ENCODE data around the gene BBS2. TPM values are rescaled to one million over a fixed set of nuclear protein-coding genes. Genes with fewer than 3 reads are reported as not detected.

The BBS2 gene
- total RNA-seq, 2 donors from 2014 or later = 47.2 to 60.9 TPM

- H3K27me3 Mint-ChIP-seq = peaks cover 30% of the 10 kb centered on the region
- H3K4me3 Mint-ChIP-seq = no peak overlapping the region
- H3K4me1 Mint-ChIP-seq = peaks cover 12% of the 10 kb centered on the region
- peak overlapping the region; percentile 71 for H3K27ac Mint-ChIP-seq
- DNase-seq (no peak), ATAC-seq (no peak)
- H3K9me3 ChIP-seq (ENCODE audit: control insufficient read depth, low read length, poor library complexity, severe bottlenecking) = no peaks in the 10 kb centered on the region
- H3K36me3 Mint-ChIP-seq (ENCODE audit: low read depth) = no peaks in the 10 kb centered on the region
Observed at GRCh38 chr16:56547120-56547948, 27.5 kb upstream of the BBS2 start.

DNA sequence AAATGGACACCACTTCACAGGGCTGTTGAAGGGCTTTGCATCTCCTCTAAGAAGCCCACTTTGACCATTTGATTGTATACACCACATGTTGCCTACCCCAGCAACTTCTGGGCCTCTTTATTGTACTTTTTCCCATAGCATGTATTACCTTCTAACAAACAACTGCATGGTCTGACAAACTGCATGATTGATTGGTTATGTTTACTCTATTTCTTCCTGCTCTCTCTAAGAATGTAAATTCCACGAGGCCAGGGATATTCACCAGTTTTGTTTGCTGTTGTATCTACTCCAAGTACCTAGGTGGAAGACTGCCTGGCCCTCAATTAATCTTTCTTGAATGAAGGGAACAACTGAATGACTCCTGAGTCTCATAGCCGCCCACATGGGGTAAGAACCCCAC is 22.2 kb upstream of the BBS2 start:
- H3K9me3 ChIP-seq (ENCODE audit: control insufficient read depth, low read length, poor library complexity, severe bottlenecking) = no peaks in the 10 kb centered on the region
- H3K36me3 Mint-ChIP-seq (ENCODE audit: low read depth) = peaks cover 4% of the 10 kb centered on the region
- DNase-seq (no peak), ATAC-seq (no peak)
- no peaks in the 10 kb centered on the region for H3K4me1 Mint-ChIP-seq
- H3K4me3 Mint-ChIP-seq = no peak overlapping the region
- H3K27ac Mint-ChIP-seq = peak overlapping the region; percentile 6
- H3K27me3 Mint-ChIP-seq = peaks cover 49% of the 10 kb centered on the region

- Mint-ChIP-seq H3K27me3 (peaks cover 59% of the 10 kb centered on the region), H3K36me3 (ENCODE audit: low read depth) (peaks cover 4% of the 10 kb centered on the region), H3K27ac (no peak overlapping the region), H3K4me1 (no peaks in the 10 kb centered on the region), H3K4me3 (no peak overlapping the region)
- no peak for DNase-seq
- ATAC-seq = no peak
- no peaks in the 10 kb centered on the region for H3K9me3 ChIP-seq (ENCODE audit: control insufficient read depth, low read length, poor library complexity, severe bottlenecking)
Observed at GRCh38 chr16:56539656-56540055, 19.8 kb upstream of the BBS2 start.

DNA sequence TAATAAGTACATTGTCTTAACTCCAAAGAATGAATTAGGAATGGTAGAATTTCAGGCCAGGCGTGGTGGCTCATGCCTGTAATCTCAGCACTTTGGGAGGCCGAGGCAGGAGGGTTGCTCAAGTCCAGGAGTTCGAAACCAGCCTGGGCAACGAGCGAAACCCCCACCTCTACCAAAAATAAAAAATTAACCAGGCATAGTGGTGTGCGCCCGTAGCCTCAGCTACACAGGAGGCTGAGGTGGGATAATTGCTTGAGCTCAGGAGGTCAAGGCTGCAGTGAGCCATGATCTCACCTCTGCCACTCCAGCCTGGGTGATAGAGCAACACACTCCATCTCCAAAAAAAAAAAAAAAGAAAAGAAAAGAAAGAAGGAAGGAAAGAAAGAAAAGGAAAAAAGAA is 18.5 kb upstream of the BBS2 start:
- Mint-ChIP-seq H3K4me1 (no peaks in the 10 kb centered on the region), H3K36me3 (ENCODE audit: low read depth) (peaks cover 4% of the 10 kb centered on the region), H3K27me3 (peaks cover 57% of the 10 kb centered on the region), H3K4me3 (no peak overlapping the region), H3K27ac (no peak overlapping the region)
- DNase-seq (no peak), ATAC-seq (no peak)
- H3K9me3 ChIP-seq (ENCODE audit: control insufficient read depth, low read length, poor library complexity, severe bottlenecking) = no peaks in the 10 kb centered on the region

DNA sequence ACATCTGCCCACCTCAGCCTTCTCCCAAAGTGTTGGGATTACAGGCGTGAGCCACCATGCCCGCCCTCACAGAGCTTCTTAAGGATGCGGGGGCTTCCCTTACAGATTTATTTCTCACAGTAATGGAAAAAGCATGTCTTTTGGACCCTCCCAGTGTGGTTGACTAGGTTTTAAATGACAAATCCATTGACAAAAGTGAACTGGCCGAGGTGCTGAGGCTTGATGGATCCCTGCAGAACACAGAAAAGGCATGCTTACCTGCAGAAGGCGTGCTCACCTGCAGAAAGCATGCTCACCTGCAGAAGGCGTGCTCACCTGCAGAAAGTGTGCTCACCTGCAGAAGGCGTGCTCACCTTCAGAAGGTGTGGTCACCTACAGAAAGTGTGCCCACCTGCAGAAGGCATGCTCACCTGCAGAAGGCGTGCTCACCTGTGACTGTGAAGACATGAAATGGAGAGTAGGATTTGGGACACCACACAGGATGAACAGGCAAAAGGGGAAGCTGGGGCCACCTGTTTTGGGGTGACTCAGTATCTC is 15.1 kb upstream of the BBS2 start:
- Mint-ChIP-seq H3K27me3 (peaks cover 46% of the 10 kb centered on the region), H3K36me3 (ENCODE audit: low read depth) (no peaks in the 10 kb centered on the region), H3K27ac (no peak overlapping the region), H3K4me1 (no peaks in the 10 kb centered on the region), H3K4me3 (no peak overlapping the region)
- no peak for DNase-seq
- no peak for ATAC-seq
- H3K9me3 ChIP-seq (ENCODE audit: control insufficient read depth, low read length, poor library complexity, severe bottlenecking) = no peaks in the 10 kb centered on the region

GRCh38 chr16:56532714-56533113 is 12.9 kb upstream of the BBS2 start:
- Mint-ChIP-seq H3K4me3 (no peak overlapping the region), H3K4me1 (no peaks in the 10 kb centered on the region), H3K27ac (no peak overlapping the region), H3K36me3 (ENCODE audit: low read depth) (no peaks in the 10 kb centered on the region), H3K27me3 (peaks cover 31% of the 10 kb centered on the region)
- DNase-seq (no peak), ATAC-seq (no peak)
- H3K9me3 ChIP-seq (ENCODE audit: control insufficient read depth, low read length, poor library complexity, severe bottlenecking) = no peaks in the 10 kb centered on the region

DNA sequence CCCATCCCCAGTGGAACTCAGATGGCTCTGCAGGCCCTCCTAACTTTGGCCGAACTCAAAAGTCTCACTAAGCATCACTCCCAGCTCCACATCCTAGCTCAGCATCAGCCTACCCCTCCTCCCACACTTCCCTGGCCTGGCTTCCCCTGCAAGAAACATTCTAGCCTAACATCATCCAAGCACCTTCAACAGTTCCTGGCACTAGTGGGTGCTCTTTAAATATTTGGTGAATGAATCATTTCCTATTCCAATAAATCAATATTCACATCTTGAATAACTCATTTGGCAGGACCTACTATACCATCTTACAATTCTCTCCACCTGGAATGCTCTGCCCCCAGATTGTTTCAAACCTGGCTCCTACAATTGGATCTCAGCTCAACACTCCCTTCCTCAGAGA is 11.0 kb upstream of the BBS2 start:
- ATAC-seq (no peak), DNase-seq (no peak)
- Mint-ChIP-seq H3K27me3 (peaks cover 23% of the 10 kb centered on the region), H3K27ac (no peak overlapping the region), H3K4me1 (no peaks in the 10 kb centered on the region), H3K4me3 (no peak overlapping the region), H3K36me3 (ENCODE audit: low read depth) (no peaks in the 10 kb centered on the region)
- no peaks in the 10 kb centered on the region for H3K9me3 ChIP-seq (ENCODE audit: control insufficient read depth, low read length, poor library complexity, severe bottlenecking)

- H3K36me3 Mint-ChIP-seq (ENCODE audit: low read depth) = no peaks in the 10 kb centered on the region
- peaks cover 7% of the 10 kb centered on the region for H3K27me3 Mint-ChIP-seq
- H3K27ac Mint-ChIP-seq = no peak overlapping the region
- ATAC-seq (no peak), DNase-seq (no peak)
- H3K4me1 Mint-ChIP-seq = peaks cover 5% of the 10 kb centered on the region
- H3K9me3 ChIP-seq (ENCODE audit: control insufficient read depth, low read length, poor library complexity, severe bottlenecking) = no peaks in the 10 kb centered on the region
- no peak overlapping the region for H3K4me3 Mint-ChIP-seq
Observed at GRCh38 chr16:56525236-56525635, 5.4 kb upstream of the BBS2 start.

DNA sequence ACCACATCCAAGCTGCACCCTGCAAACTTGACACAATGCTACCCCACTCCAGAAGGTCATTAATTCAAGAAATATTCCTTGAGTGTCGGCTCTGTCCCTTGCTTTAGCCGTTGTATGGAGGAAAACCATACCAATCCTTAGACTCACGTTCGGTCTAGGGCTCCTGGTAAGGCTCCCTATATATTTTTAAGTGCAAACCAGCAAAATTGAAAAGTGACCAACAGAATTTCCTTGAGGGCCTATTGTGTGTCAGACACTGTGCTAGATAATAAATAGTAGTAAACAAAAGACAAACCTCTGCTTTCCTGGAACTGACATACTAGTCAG is 390 bp upstream of the BBS2 start:
- H3K4me1 Mint-ChIP-seq = peaks cover 26% of the 10 kb centered on the region
- peak overlapping the region; percentile 83 for H3K27ac Mint-ChIP-seq
- no peaks in the 10 kb centered on the region for H3K27me3 Mint-ChIP-seq
- H3K4me3 Mint-ChIP-seq = peak overlapping the region; percentile 87
- ATAC-seq (no peak), DNase-seq (no peak)
- H3K9me3 ChIP-seq (ENCODE audit: control insufficient read depth, low read length, poor library complexity, severe bottlenecking) = no peaks in the 10 kb centered on the region
- H3K36me3 Mint-ChIP-seq (ENCODE audit: low read depth) = no peaks in the 10 kb centered on the region

DNA sequence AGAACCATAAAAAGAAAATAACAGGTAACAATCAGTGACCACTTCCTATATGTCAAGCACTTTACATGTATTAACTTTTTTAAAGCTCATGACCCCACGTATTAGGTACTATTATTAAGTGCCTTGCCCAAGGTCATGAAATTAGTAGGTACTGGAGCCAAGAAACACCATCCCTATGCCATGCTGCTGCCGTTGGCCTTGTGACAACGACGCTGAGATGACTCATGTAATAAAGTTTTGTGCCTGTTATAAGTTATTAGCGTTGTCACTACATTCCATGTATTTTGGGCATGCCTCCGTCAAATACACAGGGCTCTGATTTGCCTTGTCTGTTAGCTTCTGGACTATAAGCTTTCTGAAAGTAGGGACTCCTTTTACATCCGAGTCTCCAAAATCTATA is 1.4 kb downstream of the BBS2 start:
- no peak for ATAC-seq
- H3K4me3 Mint-ChIP-seq = peak overlapping the region; percentile 87
- no peaks in the 10 kb centered on the region for H3K9me3 ChIP-seq (ENCODE audit: control insufficient read depth, low read length, poor library complexity, severe bottlenecking)
- peak overlapping the region; percentile 83 for H3K27ac Mint-ChIP-seq
- peaks cover 39% of the 10 kb centered on the region for H3K4me1 Mint-ChIP-seq
- no peak for DNase-seq
- no peaks in the 10 kb centered on the region for H3K27me3 Mint-ChIP-seq
- no peaks in the 10 kb centered on the region for H3K36me3 Mint-ChIP-seq (ENCODE audit: low read depth)

GRCh38 chr16:56517206-56517605 is 2.6 kb downstream of the BBS2 start:
- DNase-seq (no peak), ATAC-seq (no peak)
- no peaks in the 10 kb centered on the region for H3K36me3 Mint-ChIP-seq (ENCODE audit: low read depth)
- peaks cover 47% of the 10 kb centered on the region for H3K4me1 Mint-ChIP-seq
- peak overlapping the region; percentile 66 for H3K27ac Mint-ChIP-seq
- no peaks in the 10 kb centered on the region for H3K27me3 Mint-ChIP-seq
- H3K4me3 Mint-ChIP-seq = peak overlapping the region; percentile 52
- no peaks in the 10 kb centered on the region for H3K9me3 ChIP-seq (ENCODE audit: control insufficient read depth, low read length, poor library complexity, severe bottlenecking)

- peak overlapping the region; percentile 14 for H3K27ac Mint-ChIP-seq
- H3K9me3 ChIP-seq (ENCODE audit: control insufficient read depth, low read length, poor library complexity, severe bottlenecking) = no peaks in the 10 kb centered on the region
- no peaks in the 10 kb centered on the region for H3K27me3 Mint-ChIP-seq
- H3K4me3 Mint-ChIP-seq = no peak overlapping the region
- ATAC-seq (no peak), DNase-seq (no peak)
- peaks cover 1% of the 10 kb centered on the region for H3K36me3 Mint-ChIP-seq (ENCODE audit: low read depth)
- H3K4me1 Mint-ChIP-seq = peaks cover 48% of the 10 kb centered on the region
Observed at GRCh38 chr16:56515665-56516064, 4.2 kb downstream of the BBS2 start.

DNA sequence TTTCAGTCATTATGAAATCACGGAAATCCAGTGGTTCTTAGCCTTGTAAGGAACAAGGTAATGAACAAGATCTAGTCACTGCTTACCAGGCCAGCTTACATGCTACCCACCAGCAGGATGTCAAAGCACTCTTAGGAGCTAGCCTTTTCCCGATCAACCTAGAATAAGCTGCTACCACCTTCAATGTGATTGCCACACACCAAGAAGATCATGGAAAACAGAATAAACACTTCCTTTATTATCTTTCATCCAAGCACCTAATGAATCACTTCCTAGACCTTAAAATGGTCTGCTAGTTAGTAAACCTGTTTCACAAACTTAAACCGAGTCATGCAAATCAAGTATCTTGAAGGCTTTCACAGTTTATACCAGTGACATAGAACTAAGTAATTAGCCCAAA is 5.0 kb downstream of the BBS2 start:
- ATAC-seq (no peak), DNase-seq (no peak)
- Mint-ChIP-seq H3K27me3 (no peaks in the 10 kb centered on the region), H3K36me3 (ENCODE audit: low read depth) (peaks cover 3% of the 10 kb centered on the region), H3K4me3 (no peak overlapping the region), H3K4me1 (peaks cover 42% of the 10 kb centered on the region), H3K27ac (peak overlapping the region; percentile 14)
- H3K9me3 ChIP-seq (ENCODE audit: control insufficient read depth, low read length, poor library complexity, severe bottlenecking) = no peaks in the 10 kb centered on the region

GRCh38 chr16:56513972-56514371 is 5.9 kb downstream of the BBS2 start:
- no peak overlapping the region for H3K27ac Mint-ChIP-seq
- peak in 1 of 3 donors; percentile 13 for DNase-seq
- ATAC-seq = peak; percentile 90
- H3K9me3 ChIP-seq (ENCODE audit: control insufficient read depth, low read length, poor library complexity, severe bottlenecking) = no peaks in the 10 kb centered on the region
- no peaks in the 10 kb centered on the region for H3K27me3 Mint-ChIP-seq
- H3K4me1 Mint-ChIP-seq = peaks cover 45% of the 10 kb centered on the region
- no peak overlapping the region for H3K4me3 Mint-ChIP-seq
- peaks cover 3% of the 10 kb centered on the region for H3K36me3 Mint-ChIP-seq (ENCODE audit: low read depth)
